HG03378 (cell line): Measurements from ENCODE around the gene ACSL5.
"Not testable (repeated sequence)": the region's sequence is repeated elsewhere in the genome, so short reads cannot be mapped to it uniquely, and the experiment has no call there.

ENCODE experiments used
- ATAC-seq: cut with Tn5 transposase; IDR thresholded peaks from one replicate; pipeline ENCODE4 v1.9.1; 2021; ENCODE audit warnings: mild to moderate bottlenecking, moderate library complexity; ENCODE audit not compliant: unreplicated experiment

The ACSL5 gene

GRCh38 chr10:112454910-112455779, 81.2 kb downstream of the ACSL5 start:
- no peak for ATAC-seq

- no peak for ATAC-seq
Observed at GRCh38 chr10:112456533-112456932, 82.6 kb downstream of the ACSL5 start.

GRCh38 chr10:112460366-112460765, 86.5 kb downstream of the ACSL5 start:
- no peak for ATAC-seq

DNA sequence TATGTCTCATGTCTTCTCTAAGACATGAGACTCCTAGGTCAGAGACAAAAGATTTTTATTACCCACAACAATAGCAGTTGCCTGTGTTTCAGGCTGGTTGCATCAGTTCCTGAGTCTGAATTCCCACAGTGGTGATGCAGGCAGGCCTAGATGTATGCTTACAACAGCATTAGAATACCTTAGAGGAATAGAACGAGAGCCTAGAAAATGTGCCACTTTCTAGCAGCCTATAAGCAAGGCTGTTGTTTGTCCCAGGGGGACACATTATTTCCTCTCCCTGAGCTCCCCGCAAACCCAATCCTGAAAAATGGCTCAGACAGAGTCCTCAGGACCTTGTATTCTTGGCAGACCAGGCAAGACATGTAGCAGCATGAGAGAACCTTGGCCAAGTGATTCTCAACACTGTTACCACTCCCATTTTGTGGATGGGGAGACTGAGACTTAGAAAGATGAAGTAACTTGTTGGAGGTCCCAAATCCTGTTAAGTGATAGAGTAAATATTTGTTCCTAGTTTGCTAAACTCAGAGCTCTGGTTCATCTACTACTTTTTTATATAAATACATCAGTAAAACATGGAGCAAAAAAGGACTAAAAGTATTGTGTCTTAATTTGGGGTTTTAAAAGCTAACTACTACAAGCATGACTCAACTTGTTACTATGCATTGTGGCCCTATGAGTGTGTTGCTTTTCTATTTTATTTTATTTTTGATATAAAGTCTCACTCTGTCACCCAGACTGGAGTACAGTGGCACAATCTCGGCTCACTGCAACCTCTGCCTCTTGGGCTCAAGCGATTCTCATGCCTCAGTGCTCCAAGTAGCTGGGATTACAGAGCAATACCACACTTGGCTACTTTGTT, 87.3 kb downstream of the ACSL5 start:
- no peak for ATAC-seq

DNA sequence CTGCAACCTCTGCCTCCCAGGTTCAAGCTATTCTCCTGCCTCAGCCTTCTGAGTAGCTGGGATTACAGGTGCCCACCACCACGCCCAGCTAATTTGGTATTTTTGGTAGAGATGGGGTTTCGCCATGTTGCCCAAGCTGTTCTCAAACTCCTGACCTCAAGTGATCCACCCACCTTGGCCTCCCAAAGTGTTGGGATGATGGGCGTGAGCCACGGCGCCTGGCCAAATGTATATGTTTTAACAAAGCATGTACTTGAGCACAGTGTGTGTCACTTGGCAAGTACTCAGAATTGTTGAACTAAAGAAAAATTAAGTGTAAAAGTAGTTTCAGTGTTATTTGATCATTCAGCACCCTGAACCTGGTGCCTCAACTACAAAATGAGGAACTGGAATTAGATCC, 90.2 kb downstream of the ACSL5 start:
- ATAC-seq: not testable (repeated sequence)

- no peak for ATAC-seq
Observed at GRCh38 chr10:112465299-112465883, 91.5 kb downstream of the ACSL5 start.

- ATAC-seq: no peak
Observed at GRCh38 chr10:112466802-112467201, 92.9 kb downstream of the ACSL5 start.

DNA sequence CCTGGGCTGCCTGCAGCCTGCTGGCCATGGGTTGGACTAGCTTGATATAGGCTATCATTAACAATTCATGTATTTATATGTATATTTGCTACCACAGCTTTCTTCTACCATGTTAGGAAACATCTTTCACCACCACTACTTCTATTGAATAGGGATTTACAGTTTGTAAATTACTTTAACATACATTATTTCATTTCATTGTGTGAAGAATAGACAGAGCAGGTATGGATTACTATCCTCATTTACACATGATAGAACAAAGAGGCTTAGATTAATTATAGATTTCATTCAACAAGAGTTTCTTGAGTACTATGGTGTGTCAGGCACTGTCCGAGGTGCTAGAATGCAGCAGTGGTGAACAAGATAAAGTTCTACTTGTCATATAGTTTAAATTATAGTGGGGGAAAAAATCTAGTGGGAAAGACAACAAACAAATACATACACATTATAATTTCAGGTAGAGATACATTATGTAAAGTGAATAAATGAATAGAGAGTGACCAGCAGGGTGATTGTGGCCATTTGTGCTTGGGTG, 93.7 kb downstream of the ACSL5 start:
- no peak for ATAC-seq

DNA sequence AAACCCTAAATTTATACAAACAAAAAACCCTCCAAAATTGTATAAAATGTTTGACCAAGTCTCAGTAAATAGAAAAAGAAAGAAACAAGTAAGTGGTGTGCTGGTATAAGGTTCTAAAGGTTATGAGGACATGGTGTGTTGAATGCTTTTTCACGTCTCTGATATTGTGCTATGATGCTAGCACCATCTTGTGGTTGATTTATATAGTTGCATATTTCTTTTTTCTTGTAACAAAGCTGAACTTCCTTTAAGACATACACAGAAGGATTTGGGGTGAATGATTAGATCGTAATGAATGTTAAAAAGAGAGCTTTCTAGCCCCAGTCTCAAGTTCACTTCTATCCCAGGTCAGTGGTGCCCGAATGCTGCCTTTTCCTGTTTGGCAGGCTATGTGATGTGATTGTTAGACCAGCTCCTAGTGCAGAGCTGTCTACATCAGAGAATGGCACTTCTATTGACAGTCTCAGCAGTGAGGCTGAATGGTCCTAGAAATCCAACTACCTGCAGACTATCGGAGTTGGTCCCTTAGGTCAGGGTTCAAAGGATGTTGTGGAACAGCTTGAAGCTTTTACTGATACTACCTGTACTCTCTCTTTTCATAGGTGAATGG, 98.1 kb downstream of the ACSL5 start:
- ATAC-seq: peak; percentile 75

GRCh38 chr10:112475575-112476218, 101.8 kb downstream of the ACSL5 start:
- ATAC-seq: no peak
